ENCODE results near the gene PATJ. TPM values are rescaled to one million over a fixed set of nuclear protein-coding genes. Genes with fewer than 3 reads are reported as not detected.
"Not testable (repeated sequence)": the region's sequence is repeated elsewhere in the genome, so short reads cannot be mapped to it uniquely, and the experiment has no call there.

PATJ gene
- total RNA-seq, 1 donor from 2014 or later = 11.3 TPM

DNA sequence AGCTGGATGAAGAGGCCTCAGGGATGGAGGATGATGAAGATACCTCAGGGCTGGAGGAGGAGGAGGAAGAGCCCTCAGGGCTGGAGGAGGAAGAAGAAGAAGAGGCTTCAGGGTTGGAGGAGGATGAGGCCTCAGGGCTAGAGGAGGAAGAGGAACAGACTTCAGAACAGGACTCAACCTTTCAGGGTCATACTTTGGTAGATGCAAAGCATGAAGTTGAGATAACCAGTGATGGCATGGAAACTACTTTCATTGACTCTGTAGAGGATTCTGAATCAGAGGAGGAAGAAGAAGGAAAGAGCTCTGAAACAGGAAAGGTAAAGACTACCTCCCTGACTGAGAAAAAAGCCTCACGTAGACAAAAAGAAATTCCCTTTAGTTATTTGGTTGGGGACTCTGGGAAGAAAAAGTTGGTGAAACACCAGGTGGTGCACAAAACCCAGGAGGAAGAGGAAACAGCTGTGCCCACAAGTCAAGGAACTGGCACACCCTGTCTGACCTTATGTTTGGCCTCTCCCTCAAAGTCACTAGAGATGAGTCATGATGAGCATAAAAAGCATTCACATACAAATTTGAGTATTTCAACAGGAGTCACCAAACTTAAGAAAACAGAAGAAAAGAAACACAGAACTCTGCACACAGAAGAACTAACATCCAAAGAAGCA, 467.8 kb downstream of the PATJ start:
- peaks cover 1% of the 10 kb centered on the region for H3K36me3 Mint-ChIP-seq (ENCODE audit: unreplicated experiment)
- peaks cover 26% of the 10 kb centered on the region for H3K9me3 Mint-ChIP-seq (ENCODE audit: unreplicated experiment)
- TF ChIP-seq, protein P1, sequence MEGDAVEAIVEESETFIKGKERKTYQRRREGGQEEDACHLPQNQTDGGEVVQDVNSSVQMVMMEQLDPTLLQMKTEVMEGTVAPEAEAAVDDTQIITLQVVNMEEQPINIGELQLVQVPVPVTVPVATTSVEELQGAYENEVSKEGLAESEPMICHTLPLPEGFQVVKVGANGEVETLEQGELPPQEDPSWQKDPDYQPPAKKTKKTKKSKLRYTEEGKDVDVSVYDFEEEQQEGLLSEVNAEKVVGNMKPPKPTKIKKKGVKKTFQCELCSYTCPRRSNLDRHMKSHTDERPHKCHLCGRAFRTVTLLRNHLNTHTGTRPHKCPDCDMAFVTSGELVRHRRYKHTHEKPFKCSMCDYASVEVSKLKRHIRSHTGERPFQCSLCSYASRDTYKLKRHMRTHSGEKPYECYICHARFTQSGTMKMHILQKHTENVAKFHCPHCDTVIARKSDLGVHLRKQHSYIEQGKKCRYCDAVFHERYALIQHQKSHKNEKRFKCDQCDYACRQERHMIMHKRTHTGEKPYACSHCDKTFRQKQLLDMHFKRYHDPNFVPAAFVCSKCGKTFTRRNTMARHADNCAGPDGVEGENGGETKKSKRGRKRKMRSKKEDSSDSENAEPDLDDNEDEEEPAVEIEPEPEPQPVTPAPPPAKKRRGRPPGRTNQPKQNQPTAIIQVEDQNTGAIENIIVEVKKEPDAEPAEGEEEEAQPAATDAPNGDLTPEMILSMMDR (IDR thresholded peaks at IDR 0.05) = no peak
- no peak overlapping the region for H3K4me3 Mint-ChIP-seq (ENCODE audit: unreplicated experiment)
- DNase-seq (ENCODE audit: extremely low spot score, unreplicated experiment) = no peak
- H3K4me1 Mint-ChIP-seq (ENCODE audit: unreplicated experiment) = no peaks in the 10 kb centered on the region
- peaks cover 9% of the 10 kb centered on the region for H3K27me3 Mint-ChIP-seq (ENCODE audit: unreplicated experiment)
- H3K27ac Mint-ChIP-seq (ENCODE audit: unreplicated experiment) = no peak overlapping the region

DNA sequence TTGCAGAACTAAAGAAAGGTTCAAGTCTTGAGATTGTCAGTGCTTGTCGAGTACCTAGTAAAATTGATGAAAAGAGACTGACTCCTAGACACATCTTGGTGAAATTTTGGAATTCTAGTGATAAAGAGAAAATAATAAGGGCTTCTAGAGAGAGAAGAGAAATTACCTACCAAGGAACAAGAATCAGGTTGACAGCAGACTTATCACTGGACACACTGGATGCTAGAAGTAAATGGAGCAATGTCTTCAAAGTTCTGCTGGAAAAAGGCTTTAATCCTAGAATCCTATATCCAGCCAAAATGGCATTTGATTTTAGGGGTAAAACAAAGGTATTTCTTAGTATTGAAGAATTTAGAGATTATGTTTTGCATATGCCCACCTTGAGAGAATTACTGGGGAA, 468.7 kb downstream of the PATJ start:
- Mint-ChIP-seq H3K4me1 (ENCODE audit: unreplicated experiment) (no peaks in the 10 kb centered on the region), H3K27ac (ENCODE audit: unreplicated experiment) (no peak overlapping the region), H3K9me3 (ENCODE audit: unreplicated experiment) (peaks cover 26% of the 10 kb centered on the region), H3K27me3 (ENCODE audit: unreplicated experiment) (peaks cover 9% of the 10 kb centered on the region), H3K4me3 (ENCODE audit: unreplicated experiment) (no peak overlapping the region), H3K36me3 (ENCODE audit: unreplicated experiment) (peaks cover 1% of the 10 kb centered on the region)
- DNase-seq (ENCODE audit: extremely low spot score, unreplicated experiment) = no peak
- TF ChIP-seq, protein P1 (IDR thresholded peaks at IDR 0.05) = no peak

DNA sequence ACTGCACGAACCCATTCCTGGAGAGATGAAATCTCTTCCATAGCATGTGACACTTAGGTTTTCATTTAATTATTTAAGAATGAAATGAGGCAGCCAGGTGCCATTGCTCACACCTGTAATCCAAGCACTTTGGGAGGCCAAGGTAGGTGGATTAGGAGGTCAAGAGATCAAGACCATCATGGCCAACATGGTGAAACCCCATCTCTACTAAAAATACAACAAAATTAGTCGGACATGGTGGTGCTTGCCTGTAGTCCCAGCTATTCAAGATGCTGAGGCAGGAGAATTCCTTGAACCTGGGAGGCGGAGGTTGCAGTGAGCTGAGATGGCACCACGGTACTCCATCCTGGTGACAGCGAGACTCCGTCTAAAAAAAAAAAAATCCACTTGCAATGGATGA, 470.1 kb downstream of the PATJ start:
- Mint-ChIP-seq H3K36me3 (ENCODE audit: unreplicated experiment) (peaks cover 1% of the 10 kb centered on the region), H3K27ac (ENCODE audit: unreplicated experiment) (no peak overlapping the region), H3K27me3 (ENCODE audit: unreplicated experiment) (no peaks in the 10 kb centered on the region), H3K4me1 (ENCODE audit: unreplicated experiment) (no peaks in the 10 kb centered on the region), H3K4me3 (ENCODE audit: unreplicated experiment) (no peak overlapping the region), H3K9me3 (ENCODE audit: unreplicated experiment) (peaks cover 17% of the 10 kb centered on the region)
- no peak for DNase-seq (ENCODE audit: extremely low spot score, unreplicated experiment)
- TF ChIP-seq, protein P1 (IDR thresholded peaks at IDR 0.05) = no peak

DNA sequence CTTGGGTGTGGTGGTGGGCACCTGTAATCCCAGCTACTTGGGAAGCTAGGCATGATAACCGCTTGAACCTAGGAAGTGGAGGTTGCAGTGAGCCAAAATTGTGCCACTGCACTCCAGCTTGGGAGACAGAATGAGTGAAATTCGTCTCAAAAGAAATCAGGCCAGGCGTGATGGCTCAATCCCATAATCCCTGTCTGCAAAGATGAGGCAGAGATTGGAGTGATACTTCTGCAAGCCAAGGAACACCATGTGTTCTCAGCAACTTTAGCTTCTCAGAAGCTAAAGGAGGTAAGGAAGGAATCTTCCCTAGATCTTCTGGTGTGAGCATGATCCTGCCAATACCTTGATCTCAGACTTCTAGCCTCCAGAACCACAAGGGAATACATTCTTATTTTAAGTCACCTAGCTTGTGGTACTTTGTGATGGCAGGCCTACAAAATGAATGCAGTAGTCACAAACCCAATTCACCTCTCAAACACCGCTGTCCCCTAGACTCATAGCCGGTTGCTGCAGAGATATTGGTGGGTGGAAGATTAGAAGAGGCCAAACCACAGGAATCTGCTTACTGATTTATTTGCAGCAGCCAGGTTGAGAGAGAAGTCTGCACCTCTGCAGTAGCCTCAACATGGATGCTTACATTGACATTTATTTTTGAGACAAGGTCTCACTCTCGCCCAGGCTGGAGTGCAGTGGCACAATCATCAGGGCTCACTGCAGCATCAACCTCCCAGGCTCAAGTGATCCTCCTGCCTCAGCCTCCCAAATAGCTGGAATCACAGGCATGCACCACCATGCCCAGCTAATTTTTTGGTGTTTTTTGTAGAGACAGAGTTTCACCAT, 471.0 kb downstream of the PATJ start:
- Mint-ChIP-seq H3K27me3 (ENCODE audit: unreplicated experiment) (no peaks in the 10 kb centered on the region), H3K4me1 (ENCODE audit: unreplicated experiment) (no peaks in the 10 kb centered on the region), H3K36me3 (ENCODE audit: unreplicated experiment) (peaks cover 1% of the 10 kb centered on the region), H3K4me3 (ENCODE audit: unreplicated experiment) (no peak overlapping the region), H3K9me3 (ENCODE audit: unreplicated experiment) (peaks cover 17% of the 10 kb centered on the region), H3K27ac (ENCODE audit: unreplicated experiment) (no peak overlapping the region)
- TF ChIP-seq, protein P1 (IDR thresholded peaks at IDR 0.05) = no peak
- no peak for DNase-seq (ENCODE audit: extremely low spot score, unreplicated experiment)

DNA sequence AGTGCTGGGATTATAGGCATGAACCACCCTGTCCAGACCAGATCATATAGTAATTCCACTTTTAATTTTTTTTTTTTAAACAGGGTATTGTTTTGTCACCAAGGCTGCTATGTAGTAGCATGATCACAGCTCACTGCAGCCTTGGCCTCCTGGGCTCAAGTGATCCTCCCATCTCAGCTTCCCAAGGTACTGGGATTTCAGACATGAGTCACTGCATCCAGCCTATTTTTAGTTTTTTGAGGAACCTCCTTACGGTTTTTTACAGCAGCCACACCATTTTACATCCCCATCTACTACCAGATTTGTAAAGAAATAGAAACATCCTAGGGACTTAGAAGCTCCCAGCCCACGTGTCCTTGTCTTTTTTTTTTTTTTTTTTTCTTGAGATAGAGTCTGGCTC, 476.3 kb downstream of the PATJ start:
- no peaks in the 10 kb centered on the region for H3K27me3 Mint-ChIP-seq (ENCODE audit: unreplicated experiment)
- no peaks in the 10 kb centered on the region for H3K36me3 Mint-ChIP-seq (ENCODE audit: unreplicated experiment)
- TF ChIP-seq, protein P1 (IDR thresholded peaks at IDR 0.05) = no peak
- no peaks in the 10 kb centered on the region for H3K9me3 Mint-ChIP-seq (ENCODE audit: unreplicated experiment)
- H3K4me1 Mint-ChIP-seq (ENCODE audit: unreplicated experiment) = peaks cover 3% of the 10 kb centered on the region
- H3K4me3 Mint-ChIP-seq (ENCODE audit: unreplicated experiment) = no peak overlapping the region
- no peak for DNase-seq (ENCODE audit: extremely low spot score, unreplicated experiment)
- H3K27ac Mint-ChIP-seq (ENCODE audit: unreplicated experiment) = no peak overlapping the region

DNA sequence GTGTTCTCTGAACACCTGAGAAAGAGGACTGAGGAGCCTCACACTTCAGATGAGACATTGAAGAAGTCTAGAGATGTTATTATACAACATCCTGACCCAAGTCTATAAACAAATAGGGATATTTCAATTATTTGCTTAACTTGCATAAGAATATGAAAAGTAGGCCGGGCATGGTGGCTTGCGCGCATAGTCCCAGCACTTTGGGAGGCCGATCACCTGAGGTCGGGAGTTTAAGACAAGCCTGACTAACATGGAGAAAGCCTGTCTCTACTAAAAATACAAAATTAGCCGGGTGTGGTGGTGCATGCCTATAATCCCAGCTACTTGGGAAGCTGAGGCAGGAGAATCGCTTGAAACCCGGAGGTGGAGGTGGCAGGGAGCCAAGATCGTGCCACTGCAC, 478.2 kb downstream of the PATJ start:
- H3K27ac Mint-ChIP-seq (ENCODE audit: unreplicated experiment) = not testable (repeated sequence)

More for the DNA sequence above, 478.2 kb downstream of the PATJ start:
- H3K9me3 Mint-ChIP-seq (ENCODE audit: unreplicated experiment); H3K36me3 Mint-ChIP-seq (ENCODE audit: unreplicated experiment); H3K27me3 Mint-ChIP-seq (ENCODE audit: unreplicated experiment); H3K4me1 Mint-ChIP-seq (ENCODE audit: unreplicated experiment); DNase-seq (ENCODE audit: extremely low spot score, unreplicated experiment); H3K4me3 Mint-ChIP-seq (ENCODE audit: unreplicated experiment): not testable (repeated sequence)
